22Rv1 (cell line): Measurements from ENCODE around the gene NBAS.

Source experiments
- CTCF ChIP-seq: fragments of 450-650 bp; IDR thresholded peaks from 2 replicates; pipeline ENCODE4 v1.5.1; 2017; ENCODE audit warnings: mild to moderate bottlenecking
- ZFX ChIP-seq: fragments of 450-650 bp; IDR thresholded peaks from 2 replicates; pipeline ENCODE4 v1.6.1; 2017; ENCODE audit warnings: antibody characterized with exemption, borderline replicate concordance

- TF ChIP-seq CTCF (no peak), ZFX (no peak)
Measured at GRCh38 chr2:15178946-15179345, 382.2 kb downstream of the NBAS start.
